Tibial artery (tissue), 4 donors: ENCODE measurements around the gene ABCC12.

Experiments
- DNase-seq, 2 donors: peaks; one replicate each; pipeline ENCODE4 v3.0.0-alpha.2; 2019
- H3K27ac ChIP-seq, 2 donors: fragments of 200-600 bp; sonication (generic) in 1 of 2; 1 replicate in 1 of 2; 2 replicates in 1 of 2; pipeline ENCODE4 v1.5.1; 2018 to 2019; ENCODE audit warnings: mild to moderate bottlenecking in 1 of 2
- H3K27me3 ChIP-seq, 2 donors: fragments of 200-600 bp; sonication (generic) in 1 of 2; one replicate each; pipeline versions ENCODE4 v1.5.1 to v1.6.0; 2016 to 2019
- H3K36me3 ChIP-seq, 3 donors: fragments of 200-600 bp; sonication (generic) in 2 of 3; one replicate each; pipeline ENCODE4 v1.5.1; 2016 to 2019; ENCODE audit warnings: mild to moderate bottlenecking in 2 of 3
- H3K4me1 ChIP-seq, 4 donors: fragments of 200-600 bp; sonication (generic) in 2 of 4; 1 replicate in 3 of 4; 2 replicates in 1 of 4; pipeline ENCODE4 v1.5.1; 2016 to 2019
- H3K4me3 ChIP-seq, 2 donors: fragments of 200-600 bp; sonication (generic) in 1 of 2; 1 replicate in 1 of 2; 2 replicates in 1 of 2; pipeline ENCODE4 v1.5.1; 2018 to 2019; ENCODE audit warnings: mild to moderate bottlenecking in 2 of 2
- H3K9me3 ChIP-seq, 3 donors: fragments of 200-600 bp; sonication (generic) in 1 of 3; one replicate each; pipeline ENCODE4 v1.5.1; 2016 to 2019
- intact Hi-C: fragments of 100-400 bp; cut with DNase I; formaldehyde crosslinking; loops from one replicate; pipeline ENCODE4 v1.15.0; 2023; ENCODE audit warnings: low total_unique reads
- TF ChIP-seq, protein P1 (sequence below), 2 experiments: fragments of 200-600 bp in 1 of 2; fragments of 450-650 bp in 1 of 2; IDR thresholded peaks; one replicate each; pipeline ENCODE4 v1.5.1; 2017 to 2019; ENCODE audit warnings: antibody characterized with exemption in 2 of 2, mild to moderate bottlenecking in 1 of 2, moderate library complexity in 1 of 2

The ABCC12 gene

DNA sequence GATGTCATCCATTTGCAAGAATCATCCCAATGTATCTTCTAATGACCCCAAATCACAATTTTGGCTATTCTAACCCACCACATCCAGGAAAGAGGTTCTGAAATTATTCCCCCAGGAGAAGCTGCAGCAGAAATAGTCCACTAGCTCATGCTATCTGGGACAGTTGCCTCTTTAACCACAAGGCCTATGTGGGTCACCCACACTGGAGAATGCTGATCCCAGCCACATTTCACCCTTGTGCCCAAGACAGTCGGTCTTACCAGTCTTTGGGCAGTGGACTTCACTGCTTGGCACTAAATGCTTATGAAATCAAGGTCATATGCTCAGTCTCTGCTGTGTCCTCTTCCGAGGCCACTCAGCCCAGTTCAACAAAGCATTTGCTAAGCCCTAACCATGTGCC is 27.0 kb downstream of the ABCC12 start:
- H3K27me3 ChIP-seq: no peaks in the 10 kb centered on the region
- no peaks in the 10 kb centered on the region for H3K9me3 ChIP-seq
- no peak for DNase-seq
- intact Hi-C loops: no loop called here
- no peaks in the 10 kb centered on the region for H3K4me1 ChIP-seq
- no peaks in the 10 kb centered on the region for H3K36me3 ChIP-seq
- H3K4me3 ChIP-seq: no peak overlapping the region
- H3K27ac ChIP-seq: no peak overlapping the region
- TF ChIP-seq, protein P1, sequence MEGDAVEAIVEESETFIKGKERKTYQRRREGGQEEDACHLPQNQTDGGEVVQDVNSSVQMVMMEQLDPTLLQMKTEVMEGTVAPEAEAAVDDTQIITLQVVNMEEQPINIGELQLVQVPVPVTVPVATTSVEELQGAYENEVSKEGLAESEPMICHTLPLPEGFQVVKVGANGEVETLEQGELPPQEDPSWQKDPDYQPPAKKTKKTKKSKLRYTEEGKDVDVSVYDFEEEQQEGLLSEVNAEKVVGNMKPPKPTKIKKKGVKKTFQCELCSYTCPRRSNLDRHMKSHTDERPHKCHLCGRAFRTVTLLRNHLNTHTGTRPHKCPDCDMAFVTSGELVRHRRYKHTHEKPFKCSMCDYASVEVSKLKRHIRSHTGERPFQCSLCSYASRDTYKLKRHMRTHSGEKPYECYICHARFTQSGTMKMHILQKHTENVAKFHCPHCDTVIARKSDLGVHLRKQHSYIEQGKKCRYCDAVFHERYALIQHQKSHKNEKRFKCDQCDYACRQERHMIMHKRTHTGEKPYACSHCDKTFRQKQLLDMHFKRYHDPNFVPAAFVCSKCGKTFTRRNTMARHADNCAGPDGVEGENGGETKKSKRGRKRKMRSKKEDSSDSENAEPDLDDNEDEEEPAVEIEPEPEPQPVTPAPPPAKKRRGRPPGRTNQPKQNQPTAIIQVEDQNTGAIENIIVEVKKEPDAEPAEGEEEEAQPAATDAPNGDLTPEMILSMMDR (IDR thresholded peaks at IDR 0.05): no peak

- H3K36me3 ChIP-seq: no peaks in the 10 kb centered on the region
- no peaks in the 10 kb centered on the region for H3K9me3 ChIP-seq
- TF ChIP-seq, protein P1 (IDR thresholded peaks at IDR 0.05): no peak
- H3K27ac ChIP-seq: no peak overlapping the region
- no peak for DNase-seq
- intact Hi-C loops: no loop called here
- no peaks in the 10 kb centered on the region for H3K27me3 ChIP-seq
- H3K4me3 ChIP-seq: no peak overlapping the region
- H3K4me1 ChIP-seq: no peaks in the 10 kb centered on the region
Measured at GRCh38 chr16:48126801-48127644, 28.8 kb downstream of the ABCC12 start.

DNA sequence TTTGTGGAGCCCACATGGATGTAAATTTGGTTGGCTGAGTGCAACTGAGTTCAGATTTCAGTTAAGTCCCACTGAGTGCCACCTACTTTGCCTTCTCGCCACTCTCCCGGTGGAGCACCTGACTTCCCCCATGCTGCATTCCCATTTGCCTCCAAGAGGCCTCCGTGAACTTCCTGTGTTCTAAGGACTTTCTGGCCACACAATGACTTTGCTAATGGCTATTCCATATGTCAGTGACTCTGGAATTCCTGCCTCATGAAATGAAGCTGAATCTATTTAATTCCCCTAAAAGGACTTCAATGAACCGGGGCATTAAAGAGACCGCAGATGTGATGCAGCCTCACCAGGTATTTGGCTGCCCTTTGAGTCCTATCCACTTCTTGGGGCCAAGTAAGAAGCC is 29.9 kb downstream of the ABCC12 start:
- Histone ChIP-seq H3K4me3 (no peak overlapping the region), H3K27me3 (no peaks in the 10 kb centered on the region), H3K27ac (no peak overlapping the region), H3K4me1 (no peaks in the 10 kb centered on the region), H3K36me3 (no peaks in the 10 kb centered on the region), H3K9me3 (no peaks in the 10 kb centered on the region)
- TF ChIP-seq, protein P1 (IDR thresholded peaks at IDR 0.05): no peak
- intact Hi-C loops: no loop called here
- peak in 1 of 2 donors; percentile 24 for DNase-seq

DNA sequence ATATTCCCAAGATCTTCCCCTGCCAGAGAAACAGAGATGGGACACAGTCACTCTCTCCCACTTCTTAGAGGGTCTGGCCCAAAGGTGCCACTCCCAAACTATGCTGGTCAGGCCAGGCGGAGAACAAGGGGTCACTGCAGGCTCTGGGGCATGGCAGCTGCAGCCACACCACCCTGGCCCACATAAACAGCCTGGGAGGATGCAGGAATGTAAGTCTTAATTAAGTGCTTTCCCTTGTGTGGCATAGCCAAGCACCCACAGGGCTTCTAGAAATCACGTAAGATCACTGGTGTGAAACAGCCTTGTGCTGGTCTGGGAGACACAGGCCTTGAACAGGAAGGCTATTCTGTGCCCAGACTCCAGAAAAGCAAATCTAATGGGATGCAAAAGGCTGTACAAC is 31.5 kb downstream of the ABCC12 start:
- Histone ChIP-seq H3K36me3 (no peaks in the 10 kb centered on the region), H3K27me3 (no peaks in the 10 kb centered on the region), H3K27ac (no peak overlapping the region), H3K9me3 (no peaks in the 10 kb centered on the region), H3K4me3 (no peak overlapping the region), H3K4me1 (no peaks in the 10 kb centered on the region)
- TF ChIP-seq, protein P1 (IDR thresholded peaks at IDR 0.05): no peak
- DNase-seq: no peak
- intact Hi-C loops: no loop called here

DNA sequence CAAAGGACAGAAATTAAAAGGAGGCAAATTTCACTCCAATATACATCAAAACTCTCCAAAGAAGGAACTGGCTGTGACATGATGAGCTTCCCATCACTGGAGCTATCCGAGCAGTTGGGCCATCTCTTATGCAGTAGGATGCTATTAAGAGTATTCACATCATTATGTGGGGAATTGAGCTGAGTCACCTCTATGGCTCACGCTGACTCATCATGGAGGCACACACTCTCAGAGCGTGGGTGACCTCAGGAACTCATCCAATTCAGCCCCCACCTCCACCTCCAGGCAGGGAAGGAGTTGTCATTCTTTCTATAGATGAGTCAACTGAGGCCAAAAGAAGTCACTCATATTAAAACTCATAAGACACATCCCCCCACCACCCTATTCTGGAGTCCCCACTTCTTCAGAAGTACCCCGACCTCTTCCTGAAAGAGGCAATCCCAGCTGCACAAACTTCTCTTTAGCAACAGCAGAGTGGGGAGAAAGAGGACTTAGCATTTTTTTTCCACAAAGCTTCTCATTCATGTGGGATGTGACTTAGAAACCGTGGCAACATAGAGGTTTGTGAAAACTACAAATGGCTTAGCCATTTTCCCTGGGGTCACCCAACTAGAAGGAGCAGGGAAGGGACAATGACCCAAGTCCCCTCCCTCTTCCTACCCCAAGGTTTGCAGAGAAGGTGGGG is 32.5 kb downstream of the ABCC12 start:
- no peaks in the 10 kb centered on the region for H3K4me1 ChIP-seq
- TF ChIP-seq, protein P1 (IDR thresholded peaks at IDR 0.05): no peak
- DNase-seq: no peak
- intact Hi-C loops: no loop called here
- H3K4me3 ChIP-seq: no peak overlapping the region
- H3K9me3 ChIP-seq: no peaks in the 10 kb centered on the region
- no peaks in the 10 kb centered on the region for H3K27me3 ChIP-seq
- H3K36me3 ChIP-seq: no peaks in the 10 kb centered on the region
- no peak overlapping the region for H3K27ac ChIP-seq
